HepG2 (cell line): ENCODE results near the gene RRP12. TPM values are rescaled to one million over a fixed set of nuclear protein-coding genes. Genes with fewer than 3 reads are reported as not detected.

Source experiments
- ATAC-seq: fragments of 200-7000 bp; cut with Tn5 transposase; 3 replicates; pipeline ENCODE4 v1.9.1; 2020; ENCODE audit warnings: mild to moderate bottlenecking, moderate library complexity
- BruUV-seq: library from RNA; stranded (reverse); fragments of 400-500 nt; replicated peaks from 2 replicates; lab custom pipeline; 2021; lab: Mats Ljungman, UMichigan
- CTCF ChIA-PET: fragments of 300-600 bp; formaldehyde crosslinking; extraction: SDS; loops from one replicate; lab custom pipeline; 2021; ENCODE audit warnings: low total read pairs, inconsistent platforms, low intra/inter-chr PET ratio; lab: Yijun Ruan, JAX
- POLR2A ChIA-PET: fragments of 350-600 bp; sonication (Branson Sonifier 250); formaldehyde crosslinking; loops from one replicate; lab custom pipeline; 2020; ENCODE audit warnings: antibody characterized with exemption, inconsistent platforms; lab: Yijun Ruan, JAX
- DNase-seq: peaks from one replicate; pipeline ENCODE4 v3.0.0-alpha.2; 2015; ENCODE audit warnings: low spot score
- FAIRE-seq: peaks from 3 replicates; lab custom pipeline; 2011; peaks lifted over from hg19 to GRCh38; lab: Jason Lieb, UNC
- H2AFZ ChIP-seq: one replicate; pipeline ENCODE4 v1.6.1; 2011; ENCODE audit warnings: low read length, inconsistent platforms
- H3K27ac ChIP-seq: fragments of 300-600 bp; 3 replicates; pipeline ENCODE4 v1.8.0; 2011; ENCODE audit warnings: mixed run types, mild to moderate bottlenecking, mixed read lengths, low read length, inconsistent platforms; ENCODE audit not compliant: insufficient read depth; ENCODE audit errors: extremely low read length
- H3K27me3 ChIP-seq, 2 experiments: fragments of 200-600 bp in 1 of 2; 2 replicates in 1 of 2; 3 replicates in 1 of 2; pipeline versions ENCODE4 v1.6.0 to v1.8.0; 2011; ENCODE audit warnings: low read length in 2 of 2, mild to moderate bottlenecking in 2 of 2, moderate library complexity in 2 of 2, inconsistent platforms in 1 of 2; ENCODE audit not compliant: insufficient read depth in 2 of 2, control insufficient read depth in 1 of 2
- H3K36me3 ChIP-seq, 2 experiments: fragments of 200-600 bp in 1 of 2; replicated peaks in 1 of 2; 2 replicates in 1 of 2; 3 replicates in 1 of 2; pipeline versions ENCODE4 v1.5.1 to v1.8.0; 2011; ENCODE audit warnings: low read length in 2 of 2, inconsistent platforms in 1 of 2; ENCODE audit not compliant: insufficient read depth in 2 of 2, control insufficient read depth in 1 of 2
- H3K4me1 ChIP-seq: 2 replicates; pipeline ENCODE4 v1.5.1; 2012; ENCODE audit warnings: low read length, inconsistent platforms; ENCODE audit not compliant: insufficient read depth
- H3K4me2 ChIP-seq: 2 replicates; pipeline ENCODE4 v1.6.0; 2011; ENCODE audit warnings: low read depth, low read length, inconsistent platforms
- H3K4me3 ChIP-seq, 3 experiments: fragments of 200-600 bp in 1 of 3; sonication (generic), shearing (Covaris generic) in 1 of 3; replicated peaks in 1 of 3; 2 replicates each; pipeline ENCODE4 v1.5.1; 2011 to 2016; ENCODE audit warnings: low read length in 3 of 3, inconsistent platforms in 2 of 3, low read depth in 2 of 3, mild to moderate bottlenecking in 2 of 3, control low read depth in 1 of 3, mixed read lengths in 1 of 3; ENCODE audit not compliant: insufficient read depth in 1 of 3
- H3K79me2 ChIP-seq: one replicate; pipeline ENCODE4 v1.6.1; 2011; ENCODE audit warnings: low read length, inconsistent platforms; ENCODE audit not compliant: insufficient read depth
- H3K9ac ChIP-seq: 2 replicates; pipeline ENCODE4 v1.6.0; 2011; ENCODE audit warnings: mild to moderate bottlenecking, low read depth, low read length, inconsistent platforms; ENCODE audit not compliant: insufficient read depth
- H3K9me3 ChIP-seq: 2 replicates; pipeline ENCODE4 v1.5.1; 2012; ENCODE audit warnings: mild to moderate bottlenecking, low read length
- H4K20me1 ChIP-seq: 2 replicates; pipeline ENCODE4 v1.6.0; 2011; ENCODE audit warnings: inconsistent platforms, mild to moderate bottlenecking, low read length, moderate library complexity; ENCODE audit not compliant: insufficient read depth
- CBX1 ChIP-seq: IDR thresholded peaks from one replicate; pipeline ENCODE4 v1.6.1; 2016; ENCODE audit warnings: antibody characterized with exemption, low read depth
- CEBPG ChIP-seq: IDR thresholded peaks from 2 replicates; pipeline ENCODE4 v1.6.1; 2016
- CENPT ChIP-seq: sonication (generic); formaldehyde crosslinking; IDR thresholded peaks from 2 replicates; pipeline ENCODE4 v1.8.0; 2022; ENCODE audit warnings: low read depth, mild to moderate bottlenecking, moderate library complexity, missing genetic modification reagents
- DR1 ChIP-seq: sonication (generic); formaldehyde crosslinking; IDR thresholded peaks from 2 replicates; pipeline ENCODE4 v1.8.0; 2021; ENCODE audit warnings: mild to moderate bottlenecking, missing genetic modification reagents, inconsistent platforms
- HOXD1 ChIP-seq: sonication (generic); formaldehyde crosslinking; IDR thresholded peaks from 2 replicates; pipeline ENCODE4 v1.5.0; 2020; ENCODE audit warnings: missing genetic modification reagents
- NFKB2 ChIP-seq: sonication (generic); formaldehyde crosslinking; IDR thresholded peaks from 2 replicates; pipeline ENCODE4 v1.4.0; 2020; ENCODE audit warnings: missing genetic modification reagents, borderline replicate concordance
- NR2C2 ChIP-seq: sonication (generic); formaldehyde crosslinking; IDR thresholded peaks from 2 replicates; pipeline ENCODE4 v1.4.0; 2020; ENCODE audit warnings: missing genetic modification reagents, mild to moderate bottlenecking, moderate library complexity, borderline replicate concordance
- RXRB ChIP-seq: IDR thresholded peaks from 2 replicates; pipeline ENCODE4 v1.6.1; 2016; ENCODE audit warnings: borderline replicate concordance, missing genetic modification reagents, missing compliant biosample characterization
- TBX2 ChIP-seq: sonication (generic); formaldehyde crosslinking; IDR thresholded peaks from 2 replicates; pipeline ENCODE4 v1.5.0; 2020; ENCODE audit warnings: missing genetic modification reagents, mild to moderate bottlenecking, borderline replicate concordance
- TP53 ChIP-seq: sonication (generic); formaldehyde crosslinking; conservative IDR thresholded peaks from 2 replicates; pipeline ENCODE4 v1.4.0; 2020; ENCODE audit warnings: missing genetic modification reagents
- ZBTB7A ChIP-seq: sonication (generic); formaldehyde crosslinking; IDR thresholded peaks from 2 replicates; pipeline ENCODE4 v1.8.0; 2022; ENCODE audit warnings: mild to moderate bottlenecking, missing genetic modification reagents
- ZNF136 ChIP-seq: sonication (generic); formaldehyde crosslinking; IDR thresholded peaks from 2 replicates; pipeline ENCODE4 v1.8.1; 2022; ENCODE audit warnings: low read depth, mild to moderate bottlenecking, moderate library complexity, missing genetic modification reagents
- ZNF263 ChIP-seq: sonication (generic); formaldehyde crosslinking; IDR thresholded peaks from 2 replicates; pipeline ENCODE4 v1.4.0; 2020; ENCODE audit warnings: missing genetic modification reagents
- ZNF790 ChIP-seq: sonication (generic); formaldehyde crosslinking; IDR thresholded peaks from 2 replicates; pipeline ENCODE4 v1.8.0; 2022; ENCODE audit warnings: missing genetic modification reagents, mild to moderate bottlenecking, borderline replicate concordance
- ZSCAN25 ChIP-seq: sonication (generic); formaldehyde crosslinking; IDR thresholded peaks from 2 replicates; pipeline ENCODE4 v1.8.0; 2022; ENCODE audit warnings: mild to moderate bottlenecking, missing genetic modification reagents
- WGBS: methylation state at CpG from one replicate; pipeline ENCODE4 v1.1.6; 2017; ENCODE audit warnings: low lambda C conversion rate; 5-methylcytosine and 5-hydroxymethylcytosine counted together
- in situ Hi-C: cut with HindIII; loops from 2 replicates; pipeline ENCODE4 v1.10.0; 2017; ENCODE audit warnings: low pct_unique_long_range_greater_than_20kb; ENCODE audit not compliant: extremely low pct_ligation_motif_present
- intact Hi-C: fragments of 100-400 bp; cut with micrococcal nuclease; formaldehyde crosslinking; loops from one replicate; pipeline ENCODE4 v1.10.0; 2022; ENCODE audit not compliant: unreplicated experiment
- polyA plus RNA-seq, 8 experiments: library from polyadenylated mRNA; depleted of rRNA in 3 of 8; stranded (reverse) in 7 of 8; unstranded in 1 of 8; fragments of >200 nt; fragmentation: Illumina TruSeq in 4 of 8; extraction: Trizol in 4 of 8; gene quantifications; 2 replicates each; pipeline versions ENCODE4 v1.2.1 to v1.2.3, GENCODE V29; 2011 to 2016; ENCODE audit warnings: low read depth in 4 of 8, missing spikeins in 1 of 8, mixed read lengths in 1 of 8; ENCODE audit not compliant: insufficient read depth in 1 of 8
- total RNA-seq, 5 experiments: library from RNA; depleted of rRNA; stranded (reverse); fragments of >200 nt; fragmentation: Illumina TruSeq; extraction: Trizol; gene quantifications; 2 replicates each; pipeline ENCODE4 v1.2.3, GENCODE V29; 2016; ENCODE audit warnings: low read depth in 1 of 5
- TF ChIP-seq, protein P1 (sequence below): sonication (generic); formaldehyde crosslinking; IDR thresholded peaks from 2 replicates; pipeline ENCODE4 v1.8.0; 2023; ENCODE audit warnings: mild to moderate bottlenecking, missing genetic modification reagents
- TF ChIP-seq, protein P2 (sequence below): sonication (generic); formaldehyde crosslinking; IDR thresholded peaks from 2 replicates; pipeline ENCODE4 v1.8.1; 2023; ENCODE audit warnings: mild to moderate bottlenecking, inconsistent platforms, moderate library complexity, missing genetic modification reagents, borderline replicate concordance

Gene RRP12
- total and polyA plus RNA-seq, 2 of the 13 experiments (the other 11 are each of a cell fraction or from before 2014, with no cell fraction given): 13.2 to 39.4 TPM

GRCh38 chr10:97404044-97404443 is 2.9 kb upstream of the RRP12 start:
- ATAC-seq (no peak), FAIRE-seq (no peak), DNase-seq (no peak)
- Histone ChIP-seq H3K79me2 (peaks cover 9% of the 10 kb centered on the region), H3K4me1 (peaks cover 30% of the 10 kb centered on the region), H3K27me3 (no peaks in the 10 kb centered on the region; a peak in 1 of 5 replicates), H3K9ac (no peak overlapping the region), H4K20me1 (no peaks in the 10 kb centered on the region), H3K4me3 (no peak overlapping the region), H2AFZ (no peak overlapping the region), H3K27ac (no peak overlapping the region), H3K9me3 (no peaks in the 10 kb centered on the region), H3K36me3 (no peaks in the 10 kb centered on the region)
- POLR2A ChIA-PET: no interaction called here
- CTCF ChIA-PET: no interaction called here
- intact Hi-C loops: loop anchor here (1.0 to 5.0 kb wide), 2 partner anchors 17 to 112 kb away; partner anchors contain the start of gene ARHGAP19
- in situ Hi-C loops: no loop called here
- BruUV-seq: no TSS peak
- TF ChIP-seq ZSCAN25 (CRISPR knock-in tag) (no peak), ZBTB7A (CRISPR knock-in tag) (no peak), CEBPG (CRISPR knock-in tag) (no peak), NFKB2 (CRISPR knock-in tag) (no peak), ZNF790 (CRISPR knock-in tag) (no peak), DR1 (no peak)
- TF ChIP-seq, all 625 proteins: peak for 0
- no peak overlapping the region for H3K4me2 ChIP-seq

DNA sequence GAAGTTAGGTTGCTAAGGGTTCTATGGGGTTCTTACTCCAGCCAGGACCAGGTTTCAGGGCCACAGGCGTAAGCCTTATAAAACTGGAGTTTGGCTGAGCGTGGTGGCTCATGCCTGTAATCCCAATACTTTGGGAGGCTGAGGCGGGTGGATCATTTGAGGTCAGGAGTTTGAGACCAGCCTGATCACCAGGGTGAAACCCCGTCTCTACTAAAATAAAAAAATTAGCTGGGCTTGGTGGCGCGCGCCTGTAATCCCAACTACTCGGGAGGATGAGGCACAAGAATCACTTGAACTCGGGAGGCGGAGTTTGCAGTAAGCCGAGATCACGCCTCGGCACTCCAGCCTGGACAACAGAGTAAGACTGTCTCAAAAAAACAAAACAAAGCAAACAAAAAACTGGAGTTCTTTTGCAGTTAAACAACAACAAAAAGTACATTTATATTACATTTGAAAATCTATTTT is 347 bp upstream of the RRP12 start:
- intact Hi-C loops (loop anchor here (5.0 kb wide), 1 partner anchor 109 kb away; the partner anchor contains the start of gene ARHGAP19), in situ Hi-C loops (no loop called here)
- Histone ChIP-seq H4K20me1 (no peaks in the 10 kb centered on the region), H3K4me3 (peak overlapping the region; percentile 21 to 92 (median 87); a peak in 5 of 6 replicates), H3K36me3 (peaks cover 2 to 10% of the 10 kb centered on the region in 2 experiments; a peak in 4 of 5 replicates), H3K27ac (peak overlapping the region; percentile 83), H3K9me3 (no peaks in the 10 kb centered on the region), H2AFZ (no peak overlapping the region), H3K27me3 (no peaks in the 10 kb centered on the region; a peak in 1 of 5 replicates), H3K9ac (peak overlapping the region; percentile 85), H3K79me2 (peaks cover 9% of the 10 kb centered on the region), H3K4me2 (peak overlapping the region; percentile 88), H3K4me1 (peaks cover 13% of the 10 kb centered on the region; the same call in 1 of the 2 replicates)
- FAIRE-seq (no peak), ATAC-seq (no peak), DNase-seq (no peak)
- WGBS: 42% methylated on average over 13 of the region's 13 CpGs
- ChIA-PET POLR2A (interaction anchor here (0.9 to 2.2 kb wide), 15 partner anchors 10 to 286 kb away, joined by 3 to 13 read pairs (median 5); partner anchors contain the start of genes ARHGAP19, AVPI1 and PGAM1), CTCF (no interaction called here)
- no TSS peak for BruUV-seq
- TF ChIP-seq ZNF136 (0 out of 2 replicates have a peak, but pooled peaks have one; percentile 12), TBX2 (CRISPR knock-in tag) (0 out of 2 replicates have a peak, but pooled peaks have one; percentile 2), CENPT (no peak), ZNF263 (CRISPR knock-in tag) (0 out of 2 replicates have a peak, but pooled peaks have one; percentile 44), TP53 (CRISPR knock-in tag) (no peak), CBX1 (no peak), NR2C2 (CRISPR knock-in tag) (0 out of 2 replicates have a peak, but pooled peaks have one; percentile 4), RXRB (0 out of 2 replicates have a peak, but pooled peaks have one; percentile 2), HOXD1 (CRISPR knock-in tag) (0 out of 2 replicates have a peak, but pooled peaks have one; percentile 10)
- TF ChIP-seq, protein P1, sequence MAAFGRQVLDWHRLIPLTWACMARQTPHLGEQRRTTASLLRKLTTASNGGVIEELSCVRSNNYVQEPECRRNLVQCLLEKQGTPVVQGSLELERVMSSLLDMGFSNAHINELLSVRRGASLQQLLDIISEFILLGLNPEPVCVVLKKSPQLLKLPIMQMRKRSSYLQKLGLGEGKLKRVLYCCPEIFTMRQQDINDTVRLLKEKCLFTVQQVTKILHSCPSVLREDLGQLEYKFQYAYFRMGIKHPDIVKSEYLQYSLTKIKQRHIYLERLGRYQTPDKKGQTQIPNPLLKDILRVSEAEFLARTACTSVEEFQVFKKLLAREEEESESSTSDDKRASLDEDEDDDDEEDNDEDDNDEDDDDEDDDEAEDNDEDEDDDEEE (CRISPR knock-in tag): 0 out of 2 replicates have a peak, but pooled peaks have one; percentile 45
- TF ChIP-seq, protein P2, sequence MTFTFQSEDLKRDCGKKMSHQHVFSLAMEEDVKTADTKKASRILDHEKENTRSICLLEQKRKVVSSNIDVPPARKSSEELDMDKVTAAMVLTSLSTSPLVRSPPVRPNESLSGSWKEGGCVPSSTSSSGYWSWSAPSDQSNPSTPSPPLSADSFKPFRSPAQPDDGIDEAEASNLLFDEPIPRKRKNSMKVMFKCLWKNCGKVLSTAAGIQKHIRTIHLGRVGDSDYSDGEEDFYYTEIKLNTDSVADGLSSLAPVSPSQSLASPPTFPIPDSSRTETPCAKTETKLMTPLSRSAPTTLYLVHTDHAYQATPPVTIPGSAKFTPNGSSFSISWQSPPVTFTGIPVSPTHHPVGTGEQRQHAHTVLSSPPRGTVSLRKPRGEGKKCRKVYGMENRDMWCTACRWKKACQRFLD (CRISPR knock-in tag): peak; percentile 10; the same call in 1 of the 2 replicates
